Measurements from ENCODE around the gene HERC3.

HERC3 gene

DNA sequence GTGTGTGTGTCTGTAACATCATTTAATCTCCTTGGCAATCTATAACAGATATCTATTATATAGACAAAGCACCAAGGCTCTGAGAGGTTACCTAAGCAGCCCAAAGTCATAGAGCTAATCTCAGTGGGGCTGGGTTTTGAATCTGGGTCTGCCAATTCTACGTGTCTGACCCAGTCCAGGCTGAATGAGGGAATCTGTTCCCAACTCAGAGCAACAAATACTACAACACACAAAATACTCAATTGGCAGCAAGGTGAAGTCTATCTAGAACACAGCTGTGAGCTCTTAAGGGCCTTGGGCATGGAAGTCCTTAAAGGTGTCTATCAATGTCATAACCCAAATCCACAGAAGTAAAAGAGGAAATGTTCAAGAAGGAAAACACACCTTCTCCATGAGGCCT, 152.9 kb downstream of the HERC3 start:
- H3K4me1 Mint-ChIP-seq: no peaks in the 10 kb centered on the region
- no peak overlapping the region for H3K4me3 Mint-ChIP-seq
- H3K36me3 Mint-ChIP-seq: no peaks in the 10 kb centered on the region

DNA sequence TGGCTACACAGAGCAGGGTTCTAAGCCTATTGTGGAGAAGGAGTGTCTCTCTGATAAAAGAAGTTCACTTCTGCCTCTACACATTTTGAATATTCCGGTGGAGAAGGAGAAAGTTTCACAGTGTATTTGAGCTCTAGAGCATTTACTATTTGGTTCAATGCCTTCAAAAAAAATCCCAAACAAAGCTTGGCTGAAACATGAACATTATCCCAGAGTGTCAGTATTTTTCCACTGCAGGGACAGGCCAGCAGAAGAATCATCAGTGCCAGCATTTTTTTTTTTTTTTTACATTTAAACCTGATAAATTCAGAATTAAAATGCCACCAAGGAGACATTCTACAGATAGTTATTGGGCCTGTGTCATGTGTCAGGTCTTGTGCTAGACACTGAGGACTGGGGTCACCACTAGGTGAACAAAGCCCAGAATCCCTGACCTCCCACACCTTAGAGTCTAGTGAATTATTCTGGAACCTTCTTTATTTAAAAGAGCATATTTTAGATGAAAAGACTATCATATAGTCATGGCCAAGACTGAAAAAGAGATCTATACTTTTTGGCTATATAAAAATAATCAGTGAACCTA, 153.4 kb downstream of the HERC3 start:
- H3K4me3 Mint-ChIP-seq: no peak overlapping the region
- H3K4me1 Mint-ChIP-seq: no peaks in the 10 kb centered on the region
- no peaks in the 10 kb centered on the region for H3K27me3 Mint-ChIP-seq
- H3K9me3 Mint-ChIP-seq: no peaks in the 10 kb centered on the region
- ATAC-seq (replicated peaks) (no peak), DNase-seq (no peak)
- no peak overlapping the region for H3K27ac Mint-ChIP-seq
- H3K36me3 Mint-ChIP-seq: no peaks in the 10 kb centered on the region

More for the DNA sequence above, 152.9 kb downstream of the HERC3 start:
- no peak for ATAC-seq (replicated peaks)
- Mint-ChIP-seq H3K27me3 (no peaks in the 10 kb centered on the region), H3K27ac (no peak overlapping the region), H3K9me3 (no peaks in the 10 kb centered on the region)
- DNase-seq: no peak

DNA sequence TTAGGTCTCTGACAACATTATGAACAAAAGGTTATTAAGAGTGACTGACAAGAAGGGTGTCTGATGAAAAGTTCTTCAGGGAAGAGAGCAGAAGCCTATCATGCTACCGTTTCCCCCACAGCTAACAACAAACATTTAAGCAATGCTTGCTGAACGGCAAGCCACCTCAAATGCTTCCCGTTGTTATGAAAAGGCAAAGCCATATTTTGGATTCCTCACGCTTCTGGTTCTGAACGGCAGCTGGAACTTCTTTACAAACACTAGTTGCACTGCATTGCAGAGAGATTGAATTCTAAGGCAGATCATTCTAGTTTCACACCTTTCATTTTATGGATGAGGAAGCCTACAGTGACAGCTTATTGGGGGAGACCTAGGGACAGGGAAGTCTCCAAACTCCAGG, 153.9 kb downstream of the HERC3 start:
- Mint-ChIP-seq H3K4me1 (no peaks in the 10 kb centered on the region), H3K36me3 (no peaks in the 10 kb centered on the region), H3K27ac (no peak overlapping the region), H3K27me3 (no peaks in the 10 kb centered on the region), H3K9me3 (no peaks in the 10 kb centered on the region), H3K4me3 (no peak overlapping the region)
- ATAC-seq (replicated peaks) (no peak), DNase-seq (no peak)

GRCh38 chr4:88747351-88747750, 155.1 kb downstream of the HERC3 start:
- ATAC-seq (replicated peaks) (no peak), DNase-seq (no peak)
- H3K27ac Mint-ChIP-seq: no peak overlapping the region
- no peaks in the 10 kb centered on the region for H3K27me3 Mint-ChIP-seq
- no peak overlapping the region for H3K4me3 Mint-ChIP-seq
- H3K4me1 Mint-ChIP-seq: no peaks in the 10 kb centered on the region
- H3K36me3 Mint-ChIP-seq: no peaks in the 10 kb centered on the region
- H3K9me3 Mint-ChIP-seq: no peaks in the 10 kb centered on the region

- ATAC-seq (replicated peaks) (no peak), DNase-seq (no peak)
- Mint-ChIP-seq H3K4me3 (no peak overlapping the region), H3K36me3 (no peaks in the 10 kb centered on the region), H3K27ac (no peak overlapping the region), H3K4me1 (no peaks in the 10 kb centered on the region), H3K27me3 (no peaks in the 10 kb centered on the region), H3K9me3 (no peaks in the 10 kb centered on the region)
Measured at GRCh38 chr4:88750369-88750768, 158.1 kb downstream of the HERC3 start.

GRCh38 chr4:88751258-88752075, 159.2 kb downstream of the HERC3 start:
- no peaks in the 10 kb centered on the region for H3K4me1 Mint-ChIP-seq
- H3K9me3 Mint-ChIP-seq: no peaks in the 10 kb centered on the region
- H3K36me3 Mint-ChIP-seq: no peaks in the 10 kb centered on the region
- no peak for ATAC-seq (replicated peaks)
- H3K27me3 Mint-ChIP-seq: no peaks in the 10 kb centered on the region
- no peak overlapping the region for H3K27ac Mint-ChIP-seq
- no peak overlapping the region for H3K4me3 Mint-ChIP-seq
- DNase-seq: no peak

DNA sequence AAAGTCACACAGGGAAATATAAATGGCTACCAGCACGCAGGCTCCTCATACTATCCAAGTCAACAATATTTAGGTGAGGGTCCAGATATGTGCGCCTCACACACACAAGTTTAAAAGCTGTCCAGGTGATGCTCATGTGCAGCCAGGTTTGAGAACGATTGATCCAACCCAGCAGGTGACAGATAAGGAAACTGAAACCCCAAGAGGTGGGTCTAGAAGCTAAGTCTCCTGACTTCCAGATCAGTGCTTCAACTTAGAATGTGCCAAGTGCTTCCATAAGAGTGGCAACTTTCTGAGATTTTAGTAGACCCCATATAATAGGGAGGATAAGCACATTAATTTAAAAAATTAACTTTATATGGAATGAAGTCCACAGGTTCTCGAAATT, 159.8 kb downstream of the HERC3 start:
- Mint-ChIP-seq H3K9me3 (no peaks in the 10 kb centered on the region), H3K4me3 (no peak overlapping the region), H3K36me3 (no peaks in the 10 kb centered on the region), H3K27ac (no peak overlapping the region), H3K4me1 (no peaks in the 10 kb centered on the region), H3K27me3 (no peaks in the 10 kb centered on the region)
- DNase-seq (no peak), ATAC-seq (replicated peaks) (no peak)

DNA sequence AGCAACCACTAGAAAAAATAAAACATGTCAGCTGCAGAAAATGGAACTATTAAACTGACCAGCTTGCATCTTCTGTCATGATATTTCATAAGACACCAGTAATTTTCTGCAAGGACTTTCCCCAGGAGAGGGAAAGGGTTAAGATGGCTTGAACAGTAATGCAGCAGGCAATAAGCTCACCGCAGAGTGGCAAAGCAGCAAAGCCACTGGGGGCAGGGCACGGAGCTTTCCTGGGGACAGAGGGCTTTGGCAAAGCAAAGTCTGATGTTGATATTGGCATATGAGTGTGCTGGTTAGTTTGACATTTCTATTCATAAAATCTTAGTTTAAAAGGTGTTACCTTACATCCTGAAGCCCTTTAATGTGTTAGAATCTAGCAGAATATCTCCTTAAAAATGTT, 160.5 kb downstream of the HERC3 start:
- H3K27me3 Mint-ChIP-seq: no peaks in the 10 kb centered on the region
- H3K9me3 Mint-ChIP-seq: no peaks in the 10 kb centered on the region
- DNase-seq (no peak), ATAC-seq (replicated peaks) (no peak)
- H3K4me1 Mint-ChIP-seq: no peaks in the 10 kb centered on the region
- H3K27ac Mint-ChIP-seq: no peak overlapping the region
- H3K36me3 Mint-ChIP-seq: no peaks in the 10 kb centered on the region
- no peak overlapping the region for H3K4me3 Mint-ChIP-seq

DNA sequence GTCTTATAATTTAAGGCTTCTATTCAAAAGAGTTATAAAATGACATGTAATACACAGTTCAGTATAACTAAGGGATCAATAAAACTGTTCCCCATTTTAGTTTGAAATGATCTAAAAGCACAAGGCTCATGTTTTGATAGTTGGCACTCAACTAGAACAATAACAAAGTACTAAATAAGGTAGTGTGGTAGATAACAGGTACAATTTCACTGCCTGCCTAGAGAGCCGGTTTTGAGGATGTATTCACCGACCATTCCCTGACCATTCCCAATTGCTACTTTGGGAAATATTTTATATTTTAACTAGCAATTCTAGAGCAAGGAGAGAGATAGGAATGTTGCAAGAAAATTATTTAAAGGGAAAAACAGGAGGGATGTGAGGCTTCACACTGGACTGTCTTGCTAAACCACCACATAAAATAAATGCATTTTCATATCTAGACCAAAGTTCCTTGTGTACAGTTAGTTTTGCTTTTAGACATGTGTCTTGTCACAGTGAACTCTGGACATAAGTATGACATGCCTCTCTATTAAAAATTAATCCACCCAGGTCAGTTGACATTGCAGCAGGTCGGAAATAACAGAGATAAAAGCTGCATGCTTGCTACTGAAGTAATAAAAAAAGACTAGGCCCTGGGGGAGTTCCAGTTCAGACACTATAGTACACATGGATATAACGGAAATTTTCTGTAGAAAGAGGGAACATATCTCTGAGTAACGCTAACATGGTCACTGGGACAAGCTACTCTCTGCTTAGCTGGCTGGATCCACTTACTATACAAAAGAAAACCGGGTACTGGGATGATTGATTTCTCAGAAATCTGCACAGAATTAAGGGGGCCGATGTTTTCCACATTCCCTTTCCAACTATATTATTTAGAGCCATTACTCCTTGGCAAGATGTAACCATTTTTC, 161.6 kb downstream of the HERC3 start:
- DNase-seq (no peak), ATAC-seq (replicated peaks) (no peak)
- no peak overlapping the region for H3K27ac Mint-ChIP-seq
- no peaks in the 10 kb centered on the region for H3K4me1 Mint-ChIP-seq
- H3K4me3 Mint-ChIP-seq: no peak overlapping the region
- H3K9me3 Mint-ChIP-seq: no peaks in the 10 kb centered on the region
- no peaks in the 10 kb centered on the region for H3K27me3 Mint-ChIP-seq
- H3K36me3 Mint-ChIP-seq: no peaks in the 10 kb centered on the region

- ATAC-seq (replicated peaks) (no peak), DNase-seq (no peak)
- Mint-ChIP-seq H3K27ac (no peak overlapping the region), H3K27me3 (no peaks in the 10 kb centered on the region), H3K4me3 (no peak overlapping the region), H3K4me1 (no peaks in the 10 kb centered on the region), H3K36me3 (no peaks in the 10 kb centered on the region), H3K9me3 (no peaks in the 10 kb centered on the region)
Measured at GRCh38 chr4:88754796-88755195, 162.5 kb downstream of the HERC3 start.

GRCh38 chr4:88755454-88755853, 163.2 kb downstream of the HERC3 start:
- no peaks in the 10 kb centered on the region for H3K4me1 Mint-ChIP-seq
- no peak overlapping the region for H3K27ac Mint-ChIP-seq
- no peaks in the 10 kb centered on the region for H3K27me3 Mint-ChIP-seq
- H3K9me3 Mint-ChIP-seq: no peaks in the 10 kb centered on the region
- ATAC-seq (replicated peaks): no peak
- no peak overlapping the region for H3K4me3 Mint-ChIP-seq
- H3K36me3 Mint-ChIP-seq: no peaks in the 10 kb centered on the region
- no peak for DNase-seq

DNA sequence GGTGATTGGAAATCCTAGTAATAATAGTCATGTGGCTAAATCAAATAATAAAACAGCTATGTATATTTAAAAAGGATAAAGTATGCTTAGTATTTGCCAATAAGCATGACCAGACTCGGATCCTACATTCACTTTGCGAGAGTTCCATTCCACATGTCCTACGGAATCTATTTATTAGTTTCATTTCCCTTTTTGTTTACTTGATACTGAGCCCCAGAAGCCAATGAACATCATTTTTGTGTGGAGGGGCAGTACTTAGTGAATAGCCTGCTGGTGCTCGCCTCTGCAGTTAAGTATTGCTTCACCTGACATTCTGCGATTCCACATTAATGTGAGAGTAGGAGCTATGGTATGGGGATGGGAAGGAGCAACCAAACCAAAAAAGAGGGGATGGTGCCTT, 163.9 kb downstream of the HERC3 start:
- no peaks in the 10 kb centered on the region for H3K27me3 Mint-ChIP-seq
- DNase-seq (no peak), ATAC-seq (replicated peaks) (no peak)
- H3K4me1 Mint-ChIP-seq: no peaks in the 10 kb centered on the region
- H3K27ac Mint-ChIP-seq: no peak overlapping the region
- no peak overlapping the region for H3K4me3 Mint-ChIP-seq
- H3K36me3 Mint-ChIP-seq: no peaks in the 10 kb centered on the region
- H3K9me3 Mint-ChIP-seq: no peaks in the 10 kb centered on the region

DNA sequence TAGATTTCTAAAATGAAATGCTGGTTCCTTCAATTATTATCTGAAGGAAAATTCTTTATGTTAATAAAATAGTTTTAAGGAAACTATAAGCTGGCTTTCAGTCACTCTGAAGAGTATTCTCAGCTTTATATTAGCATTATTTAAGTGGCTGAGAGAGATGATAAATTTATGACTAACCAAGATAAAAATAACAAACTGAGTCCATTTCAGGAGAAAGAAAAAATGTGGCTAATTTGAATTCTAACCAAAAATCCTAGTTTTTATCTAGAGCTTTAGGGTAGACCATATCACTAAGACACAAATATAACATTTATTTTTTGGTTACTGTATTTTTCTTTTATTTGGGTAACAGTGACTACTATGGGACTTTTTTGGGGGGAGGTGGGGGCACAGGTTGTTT, 164.8 kb downstream of the HERC3 start:
- H3K9me3 Mint-ChIP-seq: no peaks in the 10 kb centered on the region
- no peak overlapping the region for H3K27ac Mint-ChIP-seq
- DNase-seq (no peak), ATAC-seq (replicated peaks) (no peak)
- H3K36me3 Mint-ChIP-seq: no peaks in the 10 kb centered on the region
- no peak overlapping the region for H3K4me3 Mint-ChIP-seq
- no peaks in the 10 kb centered on the region for H3K4me1 Mint-ChIP-seq
- no peaks in the 10 kb centered on the region for H3K27me3 Mint-ChIP-seq

GRCh38 chr4:88757776-88758175, 165.5 kb downstream of the HERC3 start:
- no peak overlapping the region for H3K4me3 Mint-ChIP-seq
- H3K27ac Mint-ChIP-seq: no peak overlapping the region
- ATAC-seq (replicated peaks) (no peak), DNase-seq (no peak)
- H3K36me3 Mint-ChIP-seq: no peaks in the 10 kb centered on the region
- H3K9me3 Mint-ChIP-seq: no peaks in the 10 kb centered on the region
- H3K4me1 Mint-ChIP-seq: no peaks in the 10 kb centered on the region
- H3K27me3 Mint-ChIP-seq: no peaks in the 10 kb centered on the region

All from stimulated activated naive B cell treated with anti-CD40 and anti-IgM and Interleukin-4, amounts not matched to agents 10 μg/mL and 1 μg/mL and 100 μg/mL, for 72 hours (primary cell).